ENCODE measurements around the gene C1GALT1. TPM values are rescaled to one million over a fixed set of nuclear protein-coding genes. Genes with fewer than 3 reads are reported as not detected.

C1GALT1 gene
- total RNA-seq, 1 experiment from 2014 or later, result 27.2 TPM

DNA sequence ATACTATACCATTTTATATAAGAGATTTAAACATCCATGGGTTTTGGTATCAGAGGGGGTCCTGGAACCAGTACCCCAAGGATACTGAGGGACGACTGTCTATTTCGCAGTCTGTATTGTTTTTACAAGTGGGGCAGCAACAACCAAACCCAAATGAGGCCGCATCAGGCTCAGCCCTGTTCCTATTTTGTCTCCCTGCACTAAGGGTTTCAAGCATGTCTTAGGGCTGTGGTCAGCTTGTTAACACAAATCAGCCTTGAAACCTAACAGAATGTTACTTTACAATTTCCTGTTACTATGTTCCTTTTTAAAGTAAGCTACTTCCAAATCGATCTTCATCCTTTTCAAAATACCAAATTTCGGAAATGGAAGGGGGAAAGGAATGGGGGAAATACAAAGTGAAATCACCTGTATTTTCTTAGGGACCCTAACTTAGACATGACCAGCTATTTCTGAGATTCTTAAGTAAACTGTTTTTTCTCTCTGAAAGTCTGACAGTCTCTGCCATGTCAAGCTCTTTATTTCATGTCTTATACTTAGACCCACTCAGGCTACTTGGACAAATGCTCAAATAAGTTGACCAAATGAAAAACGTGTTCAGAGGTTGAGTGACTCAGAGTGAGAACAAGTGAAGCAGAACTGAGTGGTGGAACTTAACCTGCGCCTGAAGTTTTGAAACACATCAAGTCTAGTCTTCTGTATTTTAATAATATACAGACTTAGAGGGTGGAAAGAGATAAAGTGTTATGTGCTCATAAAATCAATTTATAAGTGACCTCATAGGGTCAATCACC, 75.8 kb downstream of the C1GALT1 start:
- RAD21 ChIA-PET (ENCODE audit: low non-redundant PET in 1 of 2, low total read pairs in 2 of 2, uncharacterized antibody in 2 of 2, unreplicated experiment in 2 of 2), result no interaction called here
- no peak overlapping the region for H3K4me3 ChIP-seq (replicated peaks in 1 of 2; ENCODE audit: low read depth in 1 of 2, low read length in 2 of 2)
- no peaks in the 10 kb centered on the region for H3K79me2 ChIP-seq (ENCODE audit: insufficient read depth, low read length)
- TF ChIP-seq, protein P1, sequence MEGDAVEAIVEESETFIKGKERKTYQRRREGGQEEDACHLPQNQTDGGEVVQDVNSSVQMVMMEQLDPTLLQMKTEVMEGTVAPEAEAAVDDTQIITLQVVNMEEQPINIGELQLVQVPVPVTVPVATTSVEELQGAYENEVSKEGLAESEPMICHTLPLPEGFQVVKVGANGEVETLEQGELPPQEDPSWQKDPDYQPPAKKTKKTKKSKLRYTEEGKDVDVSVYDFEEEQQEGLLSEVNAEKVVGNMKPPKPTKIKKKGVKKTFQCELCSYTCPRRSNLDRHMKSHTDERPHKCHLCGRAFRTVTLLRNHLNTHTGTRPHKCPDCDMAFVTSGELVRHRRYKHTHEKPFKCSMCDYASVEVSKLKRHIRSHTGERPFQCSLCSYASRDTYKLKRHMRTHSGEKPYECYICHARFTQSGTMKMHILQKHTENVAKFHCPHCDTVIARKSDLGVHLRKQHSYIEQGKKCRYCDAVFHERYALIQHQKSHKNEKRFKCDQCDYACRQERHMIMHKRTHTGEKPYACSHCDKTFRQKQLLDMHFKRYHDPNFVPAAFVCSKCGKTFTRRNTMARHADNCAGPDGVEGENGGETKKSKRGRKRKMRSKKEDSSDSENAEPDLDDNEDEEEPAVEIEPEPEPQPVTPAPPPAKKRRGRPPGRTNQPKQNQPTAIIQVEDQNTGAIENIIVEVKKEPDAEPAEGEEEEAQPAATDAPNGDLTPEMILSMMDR (IDR thresholded peaks at IDR 0.05 in 2 of 3, conservative IDR thresholded peaks at IDR 0.05 in 1 of 3; ENCODE audit: borderline replicate concordance in 1 of 3, insufficient read depth in 1 of 3, low read depth in 2 of 3, low read length in 2 of 3), result no peak
- TF ChIP-seq JUND (IDR thresholded peaks at IDR 0.05) (no peak), POLR2AphosphoS5 (IDR thresholded peaks at IDR 0.05; ENCODE audit: low read depth, low read length) (no peak)
- TF ChIP-seq, protein P2, sequence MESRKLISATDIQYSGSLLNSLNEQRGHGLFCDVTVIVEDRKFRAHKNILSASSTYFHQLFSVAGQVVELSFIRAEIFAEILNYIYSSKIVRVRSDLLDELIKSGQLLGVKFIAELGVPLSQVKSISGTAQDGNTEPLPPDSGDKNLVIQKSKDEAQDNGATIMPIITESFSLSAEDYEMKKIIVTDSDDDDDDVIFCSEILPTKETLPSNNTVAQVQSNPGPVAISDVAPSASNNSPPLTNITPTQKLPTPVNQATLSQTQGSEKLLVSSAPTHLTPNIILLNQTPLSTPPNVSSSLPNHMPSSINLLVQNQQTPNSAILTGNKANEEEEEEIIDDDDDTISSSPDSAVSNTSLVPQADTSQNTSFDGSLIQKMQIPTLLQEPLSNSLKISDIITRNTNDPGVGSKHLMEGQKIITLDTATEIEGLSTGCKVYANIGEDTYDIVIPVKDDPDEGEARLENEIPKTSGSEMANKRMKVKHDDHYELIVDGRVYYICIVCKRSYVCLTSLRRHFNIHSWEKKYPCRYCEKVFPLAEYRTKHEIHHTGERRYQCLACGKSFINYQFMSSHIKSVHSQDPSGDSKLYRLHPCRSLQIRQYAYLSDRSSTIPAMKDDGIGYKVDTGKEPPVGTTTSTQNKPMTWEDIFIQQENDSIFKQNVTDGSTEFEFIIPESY (IDR thresholded peaks at IDR 0.05; ENCODE audit: extremely low read depth, insufficient replicate concordance, low read length), result no peak
- no peaks in the 10 kb centered on the region for H3K36me3 ChIP-seq (ENCODE audit: control insufficient read depth in 1 of 2, insufficient read depth in 2 of 2, low read length in 2 of 2)
- no peaks in the 10 kb centered on the region for H3K27me3 ChIP-seq (ENCODE audit: insufficient read depth, low read length)
- H3K4me2 ChIP-seq (ENCODE audit: low read length), result no peak overlapping the region
- H3K9me2 ChIP-seq (ENCODE audit: insufficient read depth), result no peaks in the 10 kb centered on the region
- DNase-seq (ENCODE audit: low read depth, low spot score), result no peak
- no peak overlapping the region for H3K9ac ChIP-seq (ENCODE audit: low read length)
- POLR2A ChIA-PET, result no interaction called here
- H2AFZ ChIP-seq (ENCODE audit: low read depth, low read length, poor library complexity, severe bottlenecking), result no peak overlapping the region
- no peak for ATAC-seq
- H3K9me3 ChIP-seq (ENCODE audit: control insufficient read depth in 1 of 2, insufficient read depth in 1 of 2, low read depth in 1 of 2, low read length in 2 of 2), result no peaks in the 10 kb centered on the region
- no TSS peak for BruUV-seq (replicated peaks)
- no peak overlapping the region for H3K27ac ChIP-seq (ENCODE audit: low read depth, low read length)
- intact Hi-C loops (cut with micrococcal nuclease), result no loop called here
- CTCF ChIA-PET, result no interaction called here
- no peaks in the 10 kb centered on the region for H3K4me1 ChIP-seq (ENCODE audit: control insufficient read depth in 1 of 2, insufficient read depth in 2 of 2, low read length in 2 of 2)
- no peaks in the 10 kb centered on the region for H4K20me1 ChIP-seq (ENCODE audit: insufficient read depth)

All from HCT116 (cell line).